ENCODE results near the gene FGF10. TPM values are rescaled to one million over a fixed set of nuclear protein-coding genes. Genes with fewer than 3 reads are reported as not detected.
A peak's percentile ranks its signal among the peaks of the same experiment; 100 is the strongest.

FGF10 gene
- total and polyA plus RNA-seq, 4 donors: 0.50 to 11.3 (median 10.0) TPM; not detected in 1

DNA sequence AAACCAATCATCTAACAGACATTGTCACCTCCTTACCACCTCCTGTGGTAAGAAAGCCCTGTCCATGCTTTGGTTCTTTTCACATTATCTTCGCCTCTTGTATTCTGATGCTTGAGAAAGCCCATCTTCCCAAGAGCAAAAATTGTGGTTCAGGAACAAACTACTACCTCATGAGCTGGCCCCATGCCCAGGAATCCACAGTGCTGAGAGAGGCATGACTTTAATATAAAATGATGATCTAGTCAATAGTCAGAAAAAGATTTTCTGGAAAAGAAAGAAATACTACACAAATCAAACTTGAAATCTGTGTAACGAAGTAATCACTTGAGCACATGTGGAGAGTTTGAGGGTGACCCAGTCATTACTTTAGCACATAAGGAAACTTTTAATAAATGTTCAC lies 94.7 kb downstream of the FGF10 start:
- ATAC-seq (ENCODE audit: low FRiP score): no peak
- Histone ChIP-seq H3K4me3 (ENCODE audit: low read length in 2 of 2) (no peak overlapping the region), H3K36me3 (ENCODE audit: control insufficient read depth in 1 of 2, insufficient read depth in 2 of 2, low read length in 1 of 2) (no peaks in the 10 kb centered on the region), H3K9me3 (ENCODE audit: control insufficient read depth, low read length) (no peaks in the 10 kb centered on the region), H3K4me1 (ENCODE audit: control insufficient read depth in 1 of 2, insufficient read depth in 2 of 2, low read length in 2 of 2) (no peaks in the 10 kb centered on the region), H3K27ac (ENCODE audit: low read depth in 1 of 2, low read length in 2 of 2) (no peak overlapping the region), H3K27me3 (ENCODE audit: control insufficient read depth in 1 of 2, insufficient read depth in 2 of 2, low read length in 1 of 2) (no peaks in the 10 kb centered on the region)
- DNase-seq: peak in 1 of 2 donors; percentile 57
- 77 to 84% methylated on average over 2 of the region's 2 CpGs for WGBS, 2 donors
- intact Hi-C loops (cut with DNase I): no loop called here

DNA sequence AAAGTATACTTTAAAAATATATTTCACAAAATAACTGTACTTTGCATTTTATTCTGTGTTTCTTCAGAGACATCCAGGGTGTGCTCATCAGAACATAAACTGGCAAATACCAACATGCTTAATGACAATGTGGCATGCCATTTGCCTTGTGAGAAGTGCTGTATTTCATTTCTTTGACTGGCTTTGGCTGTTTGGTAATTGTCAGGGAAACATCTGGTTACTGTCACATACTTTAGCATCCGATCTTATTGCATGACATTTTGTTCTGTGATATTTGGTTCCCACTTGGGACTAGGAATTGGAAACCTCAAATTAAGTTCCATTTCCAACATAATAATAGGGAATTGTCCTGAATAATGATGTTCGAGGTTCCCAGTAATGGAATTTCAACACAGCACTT lies 96.5 kb downstream of the FGF10 start:
- intact Hi-C loops (cut with DNase I): no loop called here
- H3K4me3 ChIP-seq (ENCODE audit: low read length in 2 of 2): no peak overlapping the region
- DNase-seq (no peak), ATAC-seq (ENCODE audit: low FRiP score) (no peak)
- H3K9me3 ChIP-seq (ENCODE audit: control insufficient read depth, low read length): no peaks in the 10 kb centered on the region
- H3K27ac ChIP-seq (ENCODE audit: low read depth in 1 of 2, low read length in 2 of 2): no peak overlapping the region
- H3K4me1 ChIP-seq (ENCODE audit: control insufficient read depth in 1 of 2, insufficient read depth in 2 of 2, low read length in 2 of 2): no peaks in the 10 kb centered on the region
- H3K36me3 ChIP-seq (ENCODE audit: control insufficient read depth in 1 of 2, insufficient read depth in 2 of 2, low read length in 1 of 2): no peaks in the 10 kb centered on the region
- H3K27me3 ChIP-seq (ENCODE audit: control insufficient read depth in 1 of 2, insufficient read depth in 2 of 2, low read length in 1 of 2): no peaks in the 10 kb centered on the region
- 70 to 71% methylated on average over 2 of the region's 2 CpGs for WGBS, 2 donors

DNA sequence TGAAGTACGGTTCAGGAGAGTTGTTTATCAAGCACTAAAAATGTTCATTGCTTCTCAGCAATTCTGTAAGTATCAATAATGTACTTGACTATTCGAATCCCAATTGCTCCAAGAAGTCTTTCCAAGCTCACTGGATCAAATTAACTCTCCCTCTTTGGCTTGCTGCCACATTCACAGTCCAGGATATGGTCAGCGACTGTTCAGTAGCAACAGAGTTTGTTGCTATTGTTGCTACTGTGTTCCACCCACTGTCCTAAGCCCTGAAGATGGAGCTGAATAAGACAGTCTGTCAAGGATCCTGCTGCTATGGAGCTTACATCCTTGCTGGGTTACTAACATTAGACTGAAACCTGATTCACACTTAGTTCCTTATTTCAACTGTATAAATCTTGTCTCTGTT lies 110.8 kb downstream of the FGF10 start:
- intact Hi-C loops (cut with DNase I): no loop called here
- 63 to 69% methylated on average over 3 of the region's 3 CpGs for WGBS, 2 donors
- H3K4me1 ChIP-seq (ENCODE audit: control insufficient read depth in 1 of 2, insufficient read depth in 2 of 2, low read length in 2 of 2): no peaks in the 10 kb centered on the region
- H3K9me3 ChIP-seq (ENCODE audit: control insufficient read depth, low read length): no peaks in the 10 kb centered on the region
- no peak for ATAC-seq (ENCODE audit: low FRiP score)
- H3K36me3 ChIP-seq (ENCODE audit: control insufficient read depth in 1 of 2, insufficient read depth in 2 of 2, low read length in 1 of 2): no peaks in the 10 kb centered on the region
- DNase-seq: no peak
- no peak overlapping the region for H3K27ac ChIP-seq (ENCODE audit: low read depth in 1 of 2, low read length in 2 of 2)
- no peak overlapping the region for H3K4me3 ChIP-seq (ENCODE audit: low read length in 2 of 2)
- H3K27me3 ChIP-seq (ENCODE audit: control insufficient read depth in 1 of 2, insufficient read depth in 2 of 2, low read length in 1 of 2): peaks cover 0 to 2% of the 10 kb centered on the region in 2 donors

DNA sequence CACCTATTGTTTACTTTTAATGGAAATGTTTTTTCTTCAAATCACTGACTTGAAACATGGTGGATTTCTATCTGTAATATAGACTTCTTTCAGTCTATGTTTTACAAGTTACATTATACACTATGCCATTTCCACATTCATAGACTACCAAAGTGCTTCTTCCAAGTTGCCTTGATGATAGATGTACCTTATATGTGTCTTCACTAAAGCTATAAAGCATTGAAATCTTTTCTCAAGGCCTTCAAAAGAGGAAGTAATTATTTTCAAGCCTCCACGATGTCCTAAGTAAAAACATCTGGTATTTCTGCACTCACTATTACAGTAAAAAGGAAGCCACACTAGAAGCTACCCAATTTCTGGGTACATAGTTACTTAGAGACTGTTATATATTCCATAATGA lies 113.3 kb downstream of the FGF10 start:
- H3K9me3 ChIP-seq (ENCODE audit: control insufficient read depth, low read length): no peaks in the 10 kb centered on the region
- no peaks in the 10 kb centered on the region for H3K36me3 ChIP-seq (ENCODE audit: control insufficient read depth in 1 of 2, insufficient read depth in 2 of 2, low read length in 1 of 2)
- ATAC-seq (ENCODE audit: low FRiP score): no peak
- peaks cover 0 to 2% of the 10 kb centered on the region in 2 donors for H3K27me3 ChIP-seq (ENCODE audit: control insufficient read depth in 1 of 2, insufficient read depth in 2 of 2, low read length in 1 of 2)
- 10 to 26% methylated on average over 1 of the region's 1 CpG for WGBS, 2 donors
- no peak for DNase-seq
- H3K4me3 ChIP-seq (ENCODE audit: low read length in 2 of 2): no peak overlapping the region
- H3K27ac ChIP-seq (ENCODE audit: low read depth in 1 of 2, low read length in 2 of 2): no peak overlapping the region
- intact Hi-C loops (cut with DNase I): no loop called here
- no peaks in the 10 kb centered on the region for H3K4me1 ChIP-seq (ENCODE audit: control insufficient read depth in 1 of 2, insufficient read depth in 2 of 2, low read length in 2 of 2)

DNA sequence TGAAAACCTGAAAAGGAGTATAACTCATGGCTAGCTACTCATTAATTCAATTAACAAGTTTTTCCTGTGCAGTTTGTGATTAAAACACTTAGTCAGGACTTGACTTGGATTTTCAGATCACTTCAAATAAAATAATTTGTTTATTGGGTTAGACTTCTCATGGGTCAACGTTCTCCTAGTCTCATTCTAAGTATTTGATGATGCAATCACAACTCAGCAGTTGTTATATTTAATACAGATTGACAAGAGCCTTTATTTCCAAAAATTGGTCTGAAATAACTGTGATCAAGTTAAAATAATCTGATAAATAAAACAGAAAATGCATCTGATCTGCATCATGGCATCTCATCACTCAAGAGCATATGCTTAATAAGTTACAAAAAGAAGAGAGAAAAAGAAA lies 113.9 kb downstream of the FGF10 start:
- ATAC-seq (ENCODE audit: low FRiP score) (no peak), DNase-seq (no peak)
- H3K27ac ChIP-seq (ENCODE audit: low read depth in 1 of 2, low read length in 2 of 2): no peak overlapping the region
- no peaks in the 10 kb centered on the region for H3K4me1 ChIP-seq (ENCODE audit: control insufficient read depth in 1 of 2, insufficient read depth in 2 of 2, low read length in 2 of 2)
- H3K9me3 ChIP-seq (ENCODE audit: control insufficient read depth, low read length): no peaks in the 10 kb centered on the region
- no peak overlapping the region for H3K4me3 ChIP-seq (ENCODE audit: low read length in 2 of 2)
- no peaks in the 10 kb centered on the region for H3K36me3 ChIP-seq (ENCODE audit: control insufficient read depth in 1 of 2, insufficient read depth in 2 of 2, low read length in 1 of 2)
- 53 to 69% methylated on average over 1 of the region's 1 CpG for WGBS, 2 donors
- intact Hi-C loops (cut with DNase I): no loop called here
- peaks cover 0 to 2% of the 10 kb centered on the region in 2 donors for H3K27me3 ChIP-seq (ENCODE audit: control insufficient read depth in 1 of 2, insufficient read depth in 2 of 2, low read length in 1 of 2)

DNA sequence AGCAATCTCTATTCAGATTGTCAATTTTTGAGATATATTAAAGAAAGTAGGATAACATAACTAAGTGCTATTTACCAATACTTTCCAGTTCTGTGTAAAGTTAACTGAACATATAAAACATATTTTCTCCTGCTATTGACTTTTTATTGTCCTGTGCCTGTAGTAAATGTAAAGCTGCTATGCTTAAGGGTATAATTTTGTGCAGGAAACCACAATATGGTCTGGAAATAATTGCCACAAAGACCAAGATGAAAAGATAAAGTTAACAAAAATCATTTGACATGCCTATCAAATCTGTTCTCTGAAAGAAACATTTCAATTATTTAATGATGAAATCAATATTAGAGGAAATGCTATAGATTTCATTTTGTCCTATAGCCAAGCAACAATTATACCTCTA lies 121.3 kb downstream of the FGF10 start:
- intact Hi-C loops (cut with DNase I): no loop called here
- DNase-seq (no peak), ATAC-seq (ENCODE audit: low FRiP score) (no peak)
- no peaks in the 10 kb centered on the region for H3K4me1 ChIP-seq (ENCODE audit: control insufficient read depth in 1 of 2, insufficient read depth in 2 of 2, low read length in 2 of 2)
- H3K9me3 ChIP-seq (ENCODE audit: control insufficient read depth, low read length): no peaks in the 10 kb centered on the region
- H3K27me3 ChIP-seq (ENCODE audit: control insufficient read depth in 1 of 2, insufficient read depth in 2 of 2, low read length in 1 of 2): no peaks in the 10 kb centered on the region
- no peak overlapping the region for H3K27ac ChIP-seq (ENCODE audit: low read depth in 1 of 2, low read length in 2 of 2)
- H3K36me3 ChIP-seq (ENCODE audit: control insufficient read depth in 1 of 2, insufficient read depth in 2 of 2, low read length in 1 of 2): no peaks in the 10 kb centered on the region
- no peak overlapping the region for H3K4me3 ChIP-seq (ENCODE audit: low read length in 2 of 2)

DNA sequence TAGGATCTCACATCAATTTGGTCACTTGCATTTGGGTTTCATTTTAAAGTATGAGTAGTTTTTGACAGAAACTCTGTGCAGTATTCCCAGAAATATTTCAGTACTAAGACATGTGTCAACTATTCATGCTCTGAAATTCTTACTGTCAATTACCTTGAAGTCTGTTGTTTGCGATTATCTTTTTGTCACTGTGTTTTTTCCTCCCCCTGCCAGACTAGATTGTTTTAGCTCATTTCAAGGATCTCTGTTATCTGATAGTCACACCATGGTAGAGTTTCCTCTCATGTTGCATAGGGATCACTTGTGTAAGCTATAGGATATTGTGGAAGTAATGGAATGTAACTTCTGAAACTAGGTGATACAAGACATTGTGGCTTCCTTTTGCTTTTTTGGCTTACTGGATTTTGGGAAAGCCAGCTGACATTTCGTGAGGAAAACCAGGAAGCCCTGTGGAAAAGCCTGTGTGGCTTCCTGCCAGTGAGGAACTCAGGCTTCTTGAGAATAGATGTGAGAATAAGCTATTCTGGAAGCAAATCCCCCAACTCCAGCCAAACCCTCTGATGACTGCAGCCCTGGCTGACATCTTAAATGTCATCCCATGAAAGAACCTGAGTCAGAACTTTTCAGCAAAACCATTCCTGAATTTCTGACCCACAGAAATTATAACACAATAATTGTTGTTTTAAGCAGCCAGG lies 122.2 kb downstream of the FGF10 start:
- Histone ChIP-seq H3K4me3 (ENCODE audit: low read length in 2 of 2) (no peak overlapping the region), H3K36me3 (ENCODE audit: control insufficient read depth in 1 of 2, insufficient read depth in 2 of 2, low read length in 1 of 2) (no peaks in the 10 kb centered on the region), H3K9me3 (ENCODE audit: control insufficient read depth, low read length) (no peaks in the 10 kb centered on the region), H3K4me1 (ENCODE audit: control insufficient read depth in 1 of 2, insufficient read depth in 2 of 2, low read length in 2 of 2) (no peaks in the 10 kb centered on the region), H3K27ac (ENCODE audit: low read depth in 1 of 2, low read length in 2 of 2) (no peak overlapping the region), H3K27me3 (ENCODE audit: control insufficient read depth in 1 of 2, insufficient read depth in 2 of 2, low read length in 1 of 2) (no peaks in the 10 kb centered on the region)
- intact Hi-C loops (cut with DNase I): no loop called here
- DNase-seq (peak in 1 of 2 donors; percentile 36), ATAC-seq (ENCODE audit: low FRiP score) (no peak)
- 40 to 43% methylated on average over 2 of the region's 2 CpGs for WGBS, 2 donors

DNA sequence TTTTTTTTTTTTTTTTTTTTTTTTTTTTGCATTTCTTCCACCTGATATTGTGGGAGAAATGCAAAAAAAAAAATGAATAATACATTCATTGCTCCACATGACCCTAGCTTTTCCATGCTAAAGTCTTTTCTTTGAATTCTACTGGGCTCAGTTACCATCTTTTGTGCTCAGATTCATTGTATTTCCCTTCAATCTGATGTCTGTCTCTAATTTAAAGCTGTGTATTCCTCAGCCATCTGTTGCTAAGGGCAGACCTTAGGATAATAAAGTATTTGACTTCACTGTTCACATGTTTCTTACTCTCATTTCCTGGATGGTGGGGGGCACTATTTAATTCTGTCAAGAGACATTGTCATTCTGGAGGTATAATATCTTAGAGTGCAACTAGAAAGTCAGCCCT lies 123.5 kb downstream of the FGF10 start:
- Histone ChIP-seq H3K4me3 (ENCODE audit: low read length in 2 of 2) (no peak overlapping the region), H3K27ac (ENCODE audit: low read depth in 1 of 2, low read length in 2 of 2) (no peak overlapping the region), H3K36me3 (ENCODE audit: control insufficient read depth in 1 of 2, insufficient read depth in 2 of 2, low read length in 1 of 2) (no peaks in the 10 kb centered on the region), H3K9me3 (ENCODE audit: control insufficient read depth, low read length) (no peaks in the 10 kb centered on the region), H3K4me1 (ENCODE audit: control insufficient read depth in 1 of 2, insufficient read depth in 2 of 2, low read length in 2 of 2) (no peaks in the 10 kb centered on the region), H3K27me3 (ENCODE audit: control insufficient read depth in 1 of 2, insufficient read depth in 2 of 2, low read length in 1 of 2) (no peaks in the 10 kb centered on the region)
- intact Hi-C loops (cut with DNase I): no loop called here
- no peak for ATAC-seq (ENCODE audit: low FRiP score)
- DNase-seq: no peak

DNA sequence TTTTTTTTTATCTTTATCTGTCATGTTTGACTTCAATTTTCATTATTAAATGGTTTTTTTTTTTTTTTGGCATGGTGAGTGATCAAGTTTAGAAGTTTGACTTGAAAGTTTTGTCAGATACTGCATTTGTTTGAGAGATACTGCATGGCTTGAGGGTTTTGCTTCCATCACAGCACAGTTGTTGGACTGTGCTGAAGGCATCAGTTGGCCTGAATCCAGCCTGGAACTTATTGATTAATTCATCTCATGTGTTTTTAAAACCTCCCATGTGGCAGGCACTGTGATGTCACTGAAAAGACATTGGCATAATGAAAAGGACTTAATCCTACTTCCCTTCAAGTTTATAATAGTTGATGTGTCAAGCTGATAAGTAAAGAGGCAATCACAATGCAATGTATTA lies 128.4 kb downstream of the FGF10 start:
- Histone ChIP-seq H3K36me3 (ENCODE audit: control insufficient read depth in 1 of 2, insufficient read depth in 2 of 2, low read length in 1 of 2) (no peaks in the 10 kb centered on the region), H3K9me3 (ENCODE audit: control insufficient read depth, low read length) (no peaks in the 10 kb centered on the region), H3K27me3 (ENCODE audit: control insufficient read depth in 1 of 2, insufficient read depth in 2 of 2, low read length in 1 of 2) (no peaks in the 10 kb centered on the region), H3K27ac (ENCODE audit: low read depth in 1 of 2, low read length in 2 of 2) (no peak overlapping the region), H3K4me3 (ENCODE audit: low read length in 2 of 2) (no peak overlapping the region), H3K4me1 (ENCODE audit: control insufficient read depth in 1 of 2, insufficient read depth in 2 of 2, low read length in 2 of 2) (no peaks in the 10 kb centered on the region)
- intact Hi-C loops (cut with DNase I): no loop called here
- ATAC-seq (ENCODE audit: low FRiP score) (no peak), DNase-seq (no peak)
